Adrenal gland (tissue), 12 donors: Measurements from ENCODE around the gene MAP1B. TPM values are rescaled to one million over a fixed set of nuclear protein-coding genes. Genes with fewer than 3 reads are reported as not detected.
A peak's percentile ranks its signal among the peaks of the same experiment; 100 is the strongest.

Experiments
- DNase-seq, 7 donors: peaks; one replicate each; pipeline ENCODE4 v3.0.0-alpha.2; 2019 to 2020
- H3K27ac ChIP-seq, 5 donors: fragments of 200-600 bp; sonication (generic) in 4 of 5; 1 replicate in 3 of 5; 2 replicates in 2 of 5; pipeline versions ENCODE4 v1.5.1 to v1.8.0; 2016 to 2020; ENCODE audit warnings: mild to moderate bottlenecking in 1 of 5
- H3K27me3 ChIP-seq: fragments of 200-600 bp; 2 replicates; pipeline ENCODE4 v1.8.0; 2021
- H3K36me3 ChIP-seq, 2 donors: fragments of 200-600 bp; replicated peaks in 1 of 2; 1 replicate in 1 of 2; 2 replicates in 1 of 2; pipeline versions ENCODE4 v1.5.1 to v1.8.0; 2018 to 2022
- H3K4me1 ChIP-seq, 2 donors: fragments of 200-600 bp; replicated peaks in 1 of 2; 1 replicate in 1 of 2; 2 replicates in 1 of 2; pipeline versions ENCODE4 v1.5.1 to v1.8.0; 2018 to 2021
- H3K4me3 ChIP-seq, 4 donors: fragments of 200-600 bp; sonication (generic) in 3 of 4; one replicate each; pipeline ENCODE4 v1.5.1; 2016 to 2018
- H3K9me3 ChIP-seq, 3 donors: fragments of 200-600 bp; sonication (generic) in 1 of 3; replicated peaks in 1 of 3; 1 replicate in 2 of 3; 2 replicates in 1 of 3; pipeline versions ENCODE4 v1.5.1 to v1.8.0; 2016 to 2021
- POLR2A ChIP-seq, 2 donors: fragments of 450-650 bp; IDR thresholded peaks; one replicate each; pipeline ENCODE4 v1.6.1; 2017; ENCODE audit warnings: antibody characterized with exemption in 2 of 2, mild to moderate bottlenecking in 2 of 2, moderate library complexity in 1 of 2
- WGBS, 4 donors: extraction: QIAGEN DNeasy Blood & Tissue Kit in 2 of 4; methylation state at CpG; one replicate each; pipeline versions ENCODE4 v1.1.5 to v1.1.7; 2013 to 2017; 5-methylcytosine and 5-hydroxymethylcytosine counted together
- intact Hi-C, 2 donors: fragments of 100-400 bp; cut with DNase I; formaldehyde crosslinking; loops; one replicate each; pipeline versions ENCODE4 v1.14.1 to v1.15.0; 2022 to 2023
- polyA plus RNA-seq, 3 donors: library from polyadenylated mRNA; stranded (reverse); fragments of 200-250 nt in 2 of 3; fragments of 350-450 nt in 1 of 3; fragmentation: Illumina TruSeq in 1 of 3; extraction: RNeasy Lipid Tissue Mini Kit (QIAGEN cat#74804) in 1 of 3; gene quantifications; one replicate each; pipeline ENCODE4 v1.2.3, GENCODE V29; 2013 to 2014
- total RNA-seq, 9 donors: library from RNA; depleted of rRNA in 4 of 9; stranded (reverse); fragments of >200 nt in 4 of 9; fragments of 120-200 nt in 1 of 9; fragmentation: NEBNext Ultra II Directional in 1 of 9; extraction: Animal tissue kit (Norgen Biotek cat#: 25700) in 1 of 9; gene quantifications; one replicate each; pipeline versions ENCODE4 v1.1.0 to v1.2.4, GENCODE V29; 2013 to 2023
- TF ChIP-seq, protein P1 (sequence below), 6 experiments: fragments of 450-650 bp in 4 of 6; fragments of 200-600 bp in 2 of 6; sonication (generic) in 1 of 6; IDR thresholded peaks; 1 replicate in 5 of 6; 2 replicates in 1 of 6; pipeline versions ENCODE4 v1.5.1 to v1.8.0; 2016 to 2021; ENCODE audit warnings: antibody characterized with exemption in 6 of 6, mild to moderate bottlenecking in 2 of 6, moderate library complexity in 1 of 6
- donor health status: healthy with polysubstance abuse.
- donor health status: Bipolar disorder and iron deficiency.
- donor health status: DM: yes; HTN: yes; CAD: no.
- donor health status: DM: no; HTN: no; CAD: no.
- donor health status: DM: no; HTN: no; CAD: no.
- donor health status: DM: yes; HTN: yes; CAD: no.

MAP1B gene
- total and polyA plus RNA-seq, 12 donors = 11.5 to 258 (median 67.5) TPM

DNA sequence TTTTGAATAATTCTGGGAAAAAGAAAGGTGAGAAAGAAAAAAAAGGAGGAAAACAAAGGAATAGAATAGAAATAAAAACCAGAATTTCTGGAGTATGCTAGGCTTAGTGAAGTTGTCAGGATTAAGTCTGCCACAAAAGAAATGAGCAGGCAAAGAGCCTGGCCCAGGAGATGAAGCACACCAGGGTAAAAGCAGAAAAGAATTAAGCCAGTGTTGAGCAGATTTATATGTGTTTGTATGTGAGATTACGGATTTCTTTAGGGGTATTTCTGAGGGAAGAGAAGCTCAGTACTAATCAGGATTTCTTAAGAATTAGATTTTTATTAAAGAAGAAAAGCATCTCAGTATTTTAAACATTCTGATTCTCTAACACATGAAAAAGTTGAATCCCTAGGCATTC lies 138.3 kb downstream of the MAP1B start:
- Histone ChIP-seq H3K36me3 (no peaks in the 10 kb centered on the region), H3K9me3 (no peaks in the 10 kb centered on the region), H3K4me1 (peaks cover 29 to 47% of the 10 kb centered on the region in 2 donors), H3K27ac (peak overlapping the region in 4 of 5 donors; percentile 4 to 60 (median 22)), H3K4me3 (no peak overlapping the region), H3K27me3 (no peaks in the 10 kb centered on the region)
- DNase-seq = no peak
- TF ChIP-seq POLR2A (IDR thresholded peaks at IDR 0.05) = no peak
- TF ChIP-seq, protein P1, sequence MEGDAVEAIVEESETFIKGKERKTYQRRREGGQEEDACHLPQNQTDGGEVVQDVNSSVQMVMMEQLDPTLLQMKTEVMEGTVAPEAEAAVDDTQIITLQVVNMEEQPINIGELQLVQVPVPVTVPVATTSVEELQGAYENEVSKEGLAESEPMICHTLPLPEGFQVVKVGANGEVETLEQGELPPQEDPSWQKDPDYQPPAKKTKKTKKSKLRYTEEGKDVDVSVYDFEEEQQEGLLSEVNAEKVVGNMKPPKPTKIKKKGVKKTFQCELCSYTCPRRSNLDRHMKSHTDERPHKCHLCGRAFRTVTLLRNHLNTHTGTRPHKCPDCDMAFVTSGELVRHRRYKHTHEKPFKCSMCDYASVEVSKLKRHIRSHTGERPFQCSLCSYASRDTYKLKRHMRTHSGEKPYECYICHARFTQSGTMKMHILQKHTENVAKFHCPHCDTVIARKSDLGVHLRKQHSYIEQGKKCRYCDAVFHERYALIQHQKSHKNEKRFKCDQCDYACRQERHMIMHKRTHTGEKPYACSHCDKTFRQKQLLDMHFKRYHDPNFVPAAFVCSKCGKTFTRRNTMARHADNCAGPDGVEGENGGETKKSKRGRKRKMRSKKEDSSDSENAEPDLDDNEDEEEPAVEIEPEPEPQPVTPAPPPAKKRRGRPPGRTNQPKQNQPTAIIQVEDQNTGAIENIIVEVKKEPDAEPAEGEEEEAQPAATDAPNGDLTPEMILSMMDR (IDR thresholded peaks at IDR 0.05) = no peak
- intact Hi-C loops = no loop called here
- 89 to 96% (median 92%) methylated on average over 1 of the region's 1 CpG for WGBS, 4 donors

- no peaks in the 10 kb centered on the region for H3K9me3 ChIP-seq
- TF ChIP-seq POLR2A (IDR thresholded peaks at IDR 0.05) = no peak
- TF ChIP-seq, protein P1 (IDR thresholded peaks at IDR 0.05) = peak in 1 of 6 experiments; percentile 17
- no peak overlapping the region for H3K4me3 ChIP-seq
- H3K4me1 ChIP-seq = peaks cover 29 to 47% of the 10 kb centered on the region in 2 donors
- WGBS, 4 donors = 54 to 76% (median 66%) methylated on average over 3 of the region's 3 CpGs
- DNase-seq = no peak
- no peaks in the 10 kb centered on the region for H3K36me3 ChIP-seq
- intact Hi-C loops = no loop called here
- peak overlapping the region in 3 of 5 donors; percentile 4 to 60 (median 30) for H3K27ac ChIP-seq
- no peaks in the 10 kb centered on the region for H3K27me3 ChIP-seq
These were observed 138.8 kb downstream of the MAP1B start for GRCh38 chr5:72245951-72246532.

DNA sequence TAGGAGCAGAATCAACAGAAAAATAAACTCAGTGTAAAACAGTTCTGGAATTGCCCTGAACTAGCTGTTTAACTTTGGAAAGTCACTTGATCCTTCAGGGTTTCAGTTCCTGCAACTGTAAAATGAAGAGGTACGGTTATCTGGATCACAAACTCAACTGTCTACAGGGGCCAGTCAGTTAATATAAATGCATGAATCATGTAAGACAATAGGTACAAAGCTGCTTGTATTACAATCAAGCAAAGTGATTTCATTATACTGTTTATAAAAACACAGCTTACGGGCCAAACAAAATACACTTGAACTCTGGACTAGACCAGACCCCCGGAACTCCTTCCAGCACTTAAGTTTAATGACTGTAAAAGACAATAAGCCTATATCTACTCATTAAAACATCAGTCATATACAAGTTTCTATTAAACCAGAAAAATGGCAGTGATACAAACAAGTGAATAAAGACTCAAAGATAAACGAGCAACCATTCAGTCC lies 139.7 kb downstream of the MAP1B start:
- intact Hi-C loops = no loop called here
- peak overlapping the region in 1 of 5 donors; percentile 30 for H3K27ac ChIP-seq
- TF ChIP-seq, protein P1 (IDR thresholded peaks at IDR 0.05) = no peak
- no peak for TF ChIP-seq POLR2A (IDR thresholded peaks at IDR 0.05)

DNA sequence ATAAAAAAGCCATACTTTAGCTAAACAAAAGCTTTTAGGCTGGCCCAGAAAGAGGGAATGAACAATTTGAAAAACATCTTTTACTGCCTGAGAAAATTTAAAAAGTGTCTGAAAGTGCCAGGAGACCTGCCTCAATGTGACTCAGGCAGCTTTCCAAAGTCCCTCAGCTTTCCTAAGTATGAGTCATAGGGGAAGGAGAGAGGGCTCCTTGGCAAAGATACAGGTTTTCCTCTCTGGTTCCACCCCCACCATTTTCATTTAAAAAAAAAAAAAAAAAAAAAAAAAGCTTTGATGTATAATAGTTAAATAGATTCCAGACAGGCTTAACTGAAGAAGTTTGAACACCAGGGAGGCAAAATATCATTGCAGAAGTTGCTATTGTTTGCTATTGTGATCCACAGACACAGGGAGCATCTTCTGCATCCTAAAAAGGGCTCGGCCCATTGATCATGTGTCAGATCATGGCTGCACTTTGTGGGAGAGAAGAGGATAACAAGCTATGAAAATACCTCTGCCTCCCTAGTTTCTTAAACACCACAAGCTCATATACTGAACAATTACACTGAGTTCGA lies 141.2 kb downstream of the MAP1B start:
- TF ChIP-seq, protein P1 (IDR thresholded peaks at IDR 0.05) = no peak
- 46 to 65% (median 51%) methylated on average over 2 of the region's 2 CpGs for WGBS, 4 donors
- intact Hi-C loops = no loop called here
- H3K4me1 ChIP-seq = peaks cover 29 to 47% of the 10 kb centered on the region in 2 donors
- H3K9me3 ChIP-seq = no peaks in the 10 kb centered on the region
- peak overlapping the region; percentile 27 to 57 (median 40) for H3K27ac ChIP-seq
- DNase-seq = peak; percentile 69 to 83 (median 77)
- no peaks in the 10 kb centered on the region for H3K36me3 ChIP-seq
- no peaks in the 10 kb centered on the region for H3K27me3 ChIP-seq
- H3K4me3 ChIP-seq = no peak overlapping the region

More for the DNA sequence above, 139.7 kb downstream of the MAP1B start:
- 67 to 74% (median 69%) methylated on average over 4 of the region's 4 CpGs for WGBS, 4 donors
- H3K4me3 ChIP-seq = no peak overlapping the region
- H3K27me3 ChIP-seq = no peaks in the 10 kb centered on the region
- H3K9me3 ChIP-seq = no peaks in the 10 kb centered on the region
- no peaks in the 10 kb centered on the region for H3K36me3 ChIP-seq
- no peak for DNase-seq
- H3K4me1 ChIP-seq = peaks cover 29 to 47% of the 10 kb centered on the region in 2 donors
